HG02623 (cell line): ENCODE data around the gene RPL37A.
"Not testable (repeated sequence)": the region's sequence is repeated elsewhere in the genome, so short reads cannot be mapped to it uniquely, and the experiment has no call there.

Experiments used
- ATAC-seq: cut with Tn5 transposase; IDR thresholded peaks from one replicate; pipeline ENCODE4 v1.9.1; 2021; ENCODE audit warnings: moderate library complexity; ENCODE audit not compliant: unreplicated experiment

RPL37A gene

GRCh38 chr2:216516730-216517350, 18.2 kb downstream of the RPL37A start:
- no peak for ATAC-seq

GRCh38 chr2:216517447-216518225, 19.0 kb downstream of the RPL37A start:
- no peak for ATAC-seq

- ATAC-seq = not testable (repeated sequence)
Measured at GRCh38 chr2:216518566-216519119, 20.0 kb downstream of the RPL37A start.

GRCh38 chr2:216519154-216519762, 20.6 kb downstream of the RPL37A start:
- no peak for ATAC-seq

GRCh38 chr2:216520112-216520511, 21.5 kb downstream of the RPL37A start:
- ATAC-seq = no peak

- ATAC-seq = no peak
Measured at GRCh38 chr2:216522892-216523502, 24.4 kb downstream of the RPL37A start.

- no peak for ATAC-seq
Measured at GRCh38 chr2:216525972-216526371, 27.3 kb downstream of the RPL37A start.

- no peak for ATAC-seq
Measured at GRCh38 chr2:216526939-216527338, 28.3 kb downstream of the RPL37A start.

GRCh38 chr2:216527600-216527999, 29.0 kb downstream of the RPL37A start:
- ATAC-seq = no peak

GRCh38 chr2:216532562-216532961, 33.9 kb downstream of the RPL37A start:
- ATAC-seq = no peak

GRCh38 chr2:216533609-216534008, 35.0 kb downstream of the RPL37A start:
- ATAC-seq = no peak

- ATAC-seq = no peak
Measured at GRCh38 chr2:216534809-216535208, 36.2 kb downstream of the RPL37A start.

- ATAC-seq = no peak
Measured at GRCh38 chr2:216535454-216535995, 36.9 kb downstream of the RPL37A start.

- ATAC-seq = no peak
Measured at GRCh38 chr2:216536734-216537210, 38.1 kb downstream of the RPL37A start.

- ATAC-seq = no peak
Measured at GRCh38 chr2:216537366-216537765, 38.7 kb downstream of the RPL37A start.

- no peak for ATAC-seq
Measured at GRCh38 chr2:216538538-216538937, 39.9 kb downstream of the RPL37A start.

GRCh38 chr2:216539120-216539519, 40.5 kb downstream of the RPL37A start:
- no peak for ATAC-seq

- no peak for ATAC-seq
Measured at GRCh38 chr2:216539791-216540241, 41.2 kb downstream of the RPL37A start.

GRCh38 chr2:216540920-216541319, 42.3 kb downstream of the RPL37A start:
- ATAC-seq = no peak

- no peak for ATAC-seq
Measured at GRCh38 chr2:216541505-216541904, 42.9 kb downstream of the RPL37A start.

GRCh38 chr2:216545359-216545758, 46.7 kb downstream of the RPL37A start:
- ATAC-seq = no peak
